Activated CD8-positive, alpha-beta T cell treated with anti-CD3 and anti-CD28 coated beads for 36 hours (primary cell): ENCODE results near the gene SPOCK3. TPM values are rescaled to one million over a fixed set of nuclear protein-coding genes. Genes with fewer than 3 reads are reported as not detected.

ENCODE experiments used
- ATAC-seq: fragments of 200-7000 bp; cut with Tn5 transposase; one replicate; pipeline ENCODE4 v1.10.0; 2021; ENCODE audit warnings: mild to moderate bottlenecking, moderate library complexity
- CTCF ChIA-PET: fragments of 350-600 bp; sonication (Branson Sonifier 250); formaldehyde crosslinking; loops from one replicate; lab custom pipeline; 2021; ENCODE audit warnings: antibody characterized with exemption; lab: Charles Lee
- POLR2A ChIA-PET: fragments of 350-600 bp; sonication (Branson Sonifier 250); formaldehyde crosslinking; loops from one replicate; lab custom pipeline; 2021; ENCODE audit warnings: antibody characterized with exemption; lab: Charles Lee
- DNase-seq: peaks from one replicate; pipeline ENCODE4 v3.0.0-alpha.2; 2020
- H3K27ac Mint-ChIP-seq: one replicate; pipeline ENCODE4 v1.8.0; 2021; ENCODE audit warnings: mild to moderate bottlenecking, mixed read lengths
- H3K27me3 Mint-ChIP-seq: one replicate; pipeline ENCODE4 v1.8.0; 2021; ENCODE audit warnings: mixed read lengths
- H3K36me3 Mint-ChIP-seq: one replicate; pipeline ENCODE4 v1.8.0; 2021; ENCODE audit warnings: low read depth, mixed read lengths
- H3K4me1 Mint-ChIP-seq: one replicate; pipeline ENCODE4 v1.8.0; 2021; ENCODE audit warnings: low read depth, mixed read lengths
- H3K4me3 Mint-ChIP-seq: one replicate; pipeline ENCODE4 v1.8.0; 2021; ENCODE audit warnings: mild to moderate bottlenecking, moderate library complexity, mixed read lengths
- H3K9me3 Mint-ChIP-seq: one replicate; pipeline ENCODE4 v1.8.0; 2021; ENCODE audit warnings: mixed read lengths
- intact Hi-C: fragments of 100-400 bp; cut with micrococcal nuclease; formaldehyde crosslinking; loops from one replicate; pipeline ENCODE4 v1.10.0; 2022
- total RNA-seq, 2 experiments: library from RNA; stranded (reverse); gene quantifications; one replicate each; pipeline ENCODE4 v1.2.3, GENCODE V29; 2021
- TF ChIP-seq, protein P1 (sequence below): fragments of 200-600 bp; IDR thresholded peaks from one replicate; pipeline ENCODE4 v1.8.0; 2022; ENCODE audit warnings: antibody characterized with exemption, mild to moderate bottlenecking

Gene SPOCK3
- total RNA-seq, 2 experiments from 2014 or later: not detected

- ChIA-PET POLR2A (no interaction called here), CTCF (no interaction called here)
- DNase-seq (no peak), ATAC-seq (no peak)
- H3K4me1 Mint-ChIP-seq: no peaks in the 10 kb centered on the region
- H3K4me3 Mint-ChIP-seq: no peak overlapping the region
- intact Hi-C loops: no loop called here
- no peak overlapping the region for H3K27ac Mint-ChIP-seq
- H3K36me3 Mint-ChIP-seq: no peaks in the 10 kb centered on the region
- H3K9me3 Mint-ChIP-seq: no peaks in the 10 kb centered on the region
- TF ChIP-seq, protein P1, sequence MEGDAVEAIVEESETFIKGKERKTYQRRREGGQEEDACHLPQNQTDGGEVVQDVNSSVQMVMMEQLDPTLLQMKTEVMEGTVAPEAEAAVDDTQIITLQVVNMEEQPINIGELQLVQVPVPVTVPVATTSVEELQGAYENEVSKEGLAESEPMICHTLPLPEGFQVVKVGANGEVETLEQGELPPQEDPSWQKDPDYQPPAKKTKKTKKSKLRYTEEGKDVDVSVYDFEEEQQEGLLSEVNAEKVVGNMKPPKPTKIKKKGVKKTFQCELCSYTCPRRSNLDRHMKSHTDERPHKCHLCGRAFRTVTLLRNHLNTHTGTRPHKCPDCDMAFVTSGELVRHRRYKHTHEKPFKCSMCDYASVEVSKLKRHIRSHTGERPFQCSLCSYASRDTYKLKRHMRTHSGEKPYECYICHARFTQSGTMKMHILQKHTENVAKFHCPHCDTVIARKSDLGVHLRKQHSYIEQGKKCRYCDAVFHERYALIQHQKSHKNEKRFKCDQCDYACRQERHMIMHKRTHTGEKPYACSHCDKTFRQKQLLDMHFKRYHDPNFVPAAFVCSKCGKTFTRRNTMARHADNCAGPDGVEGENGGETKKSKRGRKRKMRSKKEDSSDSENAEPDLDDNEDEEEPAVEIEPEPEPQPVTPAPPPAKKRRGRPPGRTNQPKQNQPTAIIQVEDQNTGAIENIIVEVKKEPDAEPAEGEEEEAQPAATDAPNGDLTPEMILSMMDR: no peak
- no peaks in the 10 kb centered on the region for H3K27me3 Mint-ChIP-seq
Observed at GRCh38 chr4:167177925-167178324, 56.4 kb downstream of the SPOCK3 start.

- CTCF ChIA-PET: no interaction called here
- no peaks in the 10 kb centered on the region for H3K27me3 Mint-ChIP-seq
- intact Hi-C loops: no loop called here
- H3K4me1 Mint-ChIP-seq: no peaks in the 10 kb centered on the region
- no peak for DNase-seq
- POLR2A ChIA-PET: no interaction called here
- no peak overlapping the region for H3K27ac Mint-ChIP-seq
- H3K36me3 Mint-ChIP-seq: no peaks in the 10 kb centered on the region
- TF ChIP-seq, protein P1: no peak
- no peaks in the 10 kb centered on the region for H3K9me3 Mint-ChIP-seq
- no peak overlapping the region for H3K4me3 Mint-ChIP-seq
- ATAC-seq: no peak
Observed at GRCh38 chr4:167176723-167177367, 57.4 kb downstream of the SPOCK3 start.

GRCh38 chr4:167171928-167172327 lies 62.4 kb downstream of the SPOCK3 start:
- intact Hi-C loops: no loop called here
- TF ChIP-seq, protein P1: no peak
- H3K27me3 Mint-ChIP-seq: no peaks in the 10 kb centered on the region
- H3K27ac Mint-ChIP-seq: no peak overlapping the region
- H3K9me3 Mint-ChIP-seq: no peaks in the 10 kb centered on the region
- ChIA-PET POLR2A (no interaction called here), CTCF (no interaction called here)
- DNase-seq (no peak), ATAC-seq (no peak)
- no peak overlapping the region for H3K4me3 Mint-ChIP-seq
- H3K36me3 Mint-ChIP-seq: no peaks in the 10 kb centered on the region
- H3K4me1 Mint-ChIP-seq: no peaks in the 10 kb centered on the region

DNA sequence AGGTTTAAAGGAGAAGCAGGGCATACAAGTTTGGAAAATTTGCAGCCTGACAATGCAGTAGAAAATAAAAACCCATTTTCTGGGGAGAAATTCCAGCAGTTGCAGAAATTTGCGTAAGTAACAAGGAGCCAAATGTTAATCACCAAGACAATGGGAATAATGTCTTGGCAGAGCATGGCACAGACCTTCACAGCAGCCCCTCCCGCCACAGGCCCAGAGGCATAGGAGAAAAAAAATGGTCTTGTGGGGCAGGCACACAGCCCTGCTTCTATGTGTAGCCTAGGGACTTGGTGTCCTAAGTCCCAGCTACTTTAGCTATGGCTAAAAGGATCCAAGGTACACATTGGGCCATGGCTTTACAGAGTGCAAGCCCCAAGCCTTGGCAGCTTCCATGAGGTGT lies 65.7 kb downstream of the SPOCK3 start:
- no peaks in the 10 kb centered on the region for H3K4me1 Mint-ChIP-seq
- CTCF ChIA-PET: no interaction called here

GRCh38 chr4:167150587-167150986 lies 83.7 kb downstream of the SPOCK3 start:
- H3K27ac Mint-ChIP-seq: no peak overlapping the region
- no peaks in the 10 kb centered on the region for H3K36me3 Mint-ChIP-seq
- intact Hi-C loops: no loop called here
- H3K4me1 Mint-ChIP-seq: no peaks in the 10 kb centered on the region
- H3K9me3 Mint-ChIP-seq: peaks cover 3% of the 10 kb centered on the region
- ATAC-seq (no peak), DNase-seq (no peak)
- TF ChIP-seq, protein P1: no peak
- no peak overlapping the region for H3K4me3 Mint-ChIP-seq
- no peaks in the 10 kb centered on the region for H3K27me3 Mint-ChIP-seq
- ChIA-PET POLR2A (no interaction called here), CTCF (no interaction called here)

More for the DNA sequence above, 65.7 kb downstream of the SPOCK3 start:
- DNase-seq: no peak
- Mint-ChIP-seq H3K36me3 (no peaks in the 10 kb centered on the region), H3K27ac (no peak overlapping the region), H3K4me3 (no peak overlapping the region), H3K27me3 (no peaks in the 10 kb centered on the region), H3K9me3 (no peaks in the 10 kb centered on the region)
- TF ChIP-seq, protein P1: no peak
- ATAC-seq: no peak
- intact Hi-C loops: no loop called here
- POLR2A ChIA-PET: no interaction called here
